ENCODE results near the gene MACO1.

MACO1 gene

GRCh38 chr1:25528881-25529517 is 98.3 kb downstream of the MACO1 start:
- Histone ChIP-seq H3K4me2 (ENCODE audit: low read length) (no peak overlapping the region), H3K27me3 (ENCODE audit: control insufficient read depth, insufficient read depth, low read length) (no peaks in the 10 kb centered on the region), H3K36me3 (ENCODE audit: control insufficient read depth, insufficient read depth, low read length) (no peaks in the 10 kb centered on the region), H2AFZ (no peak overlapping the region), H3K9ac (no peak overlapping the region), H3K79me2 (no peaks in the 10 kb centered on the region), H3K4me1 (no peaks in the 10 kb centered on the region), H3K4me3 (ENCODE audit: low read depth, low read length) (no peak overlapping the region), H3K9me3 (ENCODE audit: control insufficient read depth, low read length) (no peaks in the 10 kb centered on the region), H3K27ac (no peak overlapping the region)
- TF ChIP-seq CTCF (IDR thresholded peaks at IDR 0.05), result no peak

- H3K4me1 ChIP-seq, result no peaks in the 10 kb centered on the region
- no peak overlapping the region for H3K27ac ChIP-seq
- no peaks in the 10 kb centered on the region for H3K27me3 ChIP-seq (ENCODE audit: control insufficient read depth, insufficient read depth, low read length)
- H3K9ac ChIP-seq, result no peak overlapping the region
- no peaks in the 10 kb centered on the region for H3K36me3 ChIP-seq (ENCODE audit: control insufficient read depth, insufficient read depth, low read length)
- H3K9me3 ChIP-seq (ENCODE audit: control insufficient read depth, low read length), result no peaks in the 10 kb centered on the region
- no peak overlapping the region for H3K4me2 ChIP-seq (ENCODE audit: low read length)
- no peak for TF ChIP-seq CTCF (IDR thresholded peaks at IDR 0.05)
- no peak overlapping the region for H2AFZ ChIP-seq
- H3K4me3 ChIP-seq (ENCODE audit: low read depth, low read length), result no peak overlapping the region
- no peaks in the 10 kb centered on the region for H3K79me2 ChIP-seq
Observed at GRCh38 chr1:25529518-25530185, 99.0 kb downstream of the MACO1 start.

GRCh38 chr1:25530186-25531081 is 99.7 kb downstream of the MACO1 start:
- no peak overlapping the region for H3K27ac ChIP-seq
- no peak overlapping the region for H3K9ac ChIP-seq
- no peaks in the 10 kb centered on the region for H3K79me2 ChIP-seq
- no peaks in the 10 kb centered on the region for H3K27me3 ChIP-seq (ENCODE audit: control insufficient read depth, insufficient read depth, low read length)
- no peaks in the 10 kb centered on the region for H3K4me1 ChIP-seq
- no peak overlapping the region for H3K4me3 ChIP-seq (ENCODE audit: low read depth, low read length)
- no peak for TF ChIP-seq CTCF (IDR thresholded peaks at IDR 0.05)
- H3K4me2 ChIP-seq (ENCODE audit: low read length), result no peak overlapping the region
- H3K9me3 ChIP-seq (ENCODE audit: control insufficient read depth, low read length), result no peaks in the 10 kb centered on the region
- H2AFZ ChIP-seq, result no peak overlapping the region
- no peaks in the 10 kb centered on the region for H3K36me3 ChIP-seq (ENCODE audit: control insufficient read depth, insufficient read depth, low read length)

DNA sequence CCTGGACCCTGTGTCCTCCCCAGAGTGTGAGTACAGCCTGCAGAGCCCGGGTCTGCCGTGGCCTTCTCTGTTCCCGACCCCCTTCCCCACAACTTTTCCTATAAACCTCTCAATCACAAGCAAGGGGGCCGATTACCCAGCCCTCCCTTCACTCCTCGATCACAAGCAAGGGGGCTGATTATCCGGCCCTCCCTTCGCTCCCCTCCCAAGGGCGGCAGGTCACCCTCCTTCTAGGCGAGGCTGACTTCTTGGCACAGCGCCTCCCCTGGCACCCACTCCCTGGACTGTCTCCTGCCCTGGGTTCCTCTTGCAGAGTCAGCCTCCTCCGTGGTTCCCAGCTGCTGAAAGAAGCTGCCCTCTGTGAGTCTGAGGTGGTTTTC is 100.4 kb downstream of the MACO1 start:
- Histone ChIP-seq H3K27ac (no peak overlapping the region), H3K27me3 (ENCODE audit: control insufficient read depth, insufficient read depth, low read length) (no peaks in the 10 kb centered on the region), H2AFZ (no peak overlapping the region), H3K4me1 (no peaks in the 10 kb centered on the region), H3K9me3 (ENCODE audit: control insufficient read depth, low read length) (no peaks in the 10 kb centered on the region), H3K9ac (no peak overlapping the region), H3K36me3 (ENCODE audit: control insufficient read depth, insufficient read depth, low read length) (no peaks in the 10 kb centered on the region), H3K4me3 (ENCODE audit: low read depth, low read length) (no peak overlapping the region), H3K79me2 (no peaks in the 10 kb centered on the region), H3K4me2 (ENCODE audit: low read length) (no peak overlapping the region)
- no peak for TF ChIP-seq CTCF (IDR thresholded peaks at IDR 0.05)

All from parathyroid adenoma (tissue), 2 donors.